NB4 (cell line): ENCODE measurements around the gene CFAP299.

Source experiments
- CTCF ChIP-seq: IDR thresholded peaks from one replicate; pipeline ENCODE4 v1.5.1; 2012; ENCODE audit warnings: low read depth, low read length
- MYC ChIP-seq: IDR thresholded peaks from 2 replicates; pipeline ENCODE4 v1.6.1; 2011; ENCODE audit warnings: low read depth, low read length
- POLR2A ChIP-seq: IDR thresholded peaks from 2 replicates; pipeline ENCODE4 v1.6.1; 2011; ENCODE audit warnings: mild to moderate bottlenecking; ENCODE audit not compliant: insufficient read length; ENCODE audit errors: extremely low read depth

- TF ChIP-seq CTCF (no peak), POLR2A (no peak), MYC (no peak)
Observed at GRCh38 chr4:80874979-80875378, 539.4 kb downstream of the CFAP299 start.
